K562 (cell line): ENCODE measurements around the gene ANKMY2. TPM values are rescaled to one million over a fixed set of nuclear protein-coding genes. Genes with fewer than 3 reads are reported as not detected.

Experiments
- ATAC-seq: fragments of 200-7000 bp; cut with Tn5 transposase; 3 replicates; pipeline ENCODE4 v1.9.1; 2020; ENCODE audit warnings: moderate library complexity
- BruUV-seq: library from RNA; stranded (reverse); fragments of 400-500 nt; replicated peaks from 2 replicates; lab custom pipeline; 2021; lab: Mats Ljungman, UMichigan
- CTCF ChIA-PET: fragments of 300-600 bp; formaldehyde crosslinking; extraction: SDS; loops from one replicate; lab custom pipeline; 2021; ENCODE audit warnings: low intra/inter-chr PET ratio; lab: Yijun Ruan, JAX
- POLR2A ChIA-PET: fragments of 300-600, 350-650 bp; sonication (Branson Sonifier 250); formaldehyde crosslinking; extraction: SDS; loops from one replicate; lab custom pipeline; 2021; ENCODE audit warnings: antibody characterized with exemption, inconsistent platforms; lab: Yijun Ruan, JAX
- DNase-seq, 4 experiments: peaks; one replicate each; pipeline versions ENCODE4 v3.0.0 to v3.0.0-alpha.2; 2011 to 2018; ENCODE audit warnings: low spot score in 3 of 4, mixed read lengths in 3 of 4; ENCODE audit errors: extremely low read depth in 1 of 4
- FAIRE-seq: peaks from 2 replicates; lab custom pipeline; 2011; peaks lifted over from hg19 to GRCh38; lab: Jason Lieb, UNC
- H2AFZ ChIP-seq: 2 replicates; pipeline ENCODE4 v1.6.0; 2011; ENCODE audit warnings: low read depth, low read length, control low read depth, inconsistent platforms
- H3K27ac ChIP-seq: fragments of 200-600 bp; 3 replicates; pipeline ENCODE4 v1.8.0; 2011; ENCODE audit warnings: low read depth, mild to moderate bottlenecking, control low read depth, inconsistent platforms, low read length, moderate library complexity, mixed read lengths; ENCODE audit errors: extremely low read depth
- H3K27me3 ChIP-seq, 2 experiments: fragments of 300-600 bp in 1 of 2; 2 replicates in 1 of 2; 3 replicates in 1 of 2; pipeline versions ENCODE4 v1.6.0 to v1.8.0; 2011; ENCODE audit warnings: inconsistent platforms in 2 of 2, low read length in 2 of 2, mild to moderate bottlenecking in 1 of 2, mixed read lengths in 1 of 2, moderate library complexity in 1 of 2; ENCODE audit not compliant: control insufficient read depth in 2 of 2, insufficient read depth in 2 of 2
- H3K36me3 ChIP-seq: fragments of 300-600 bp; 3 replicates; pipeline ENCODE4 v1.8.0; 2011; ENCODE audit warnings: mild to moderate bottlenecking, low read length, inconsistent platforms; ENCODE audit not compliant: control insufficient read depth, insufficient read depth
- H3K4me1 ChIP-seq, 2 experiments: fragments of 200-600 bp in 1 of 2; replicated peaks in 1 of 2; 2 replicates in 1 of 2; 3 replicates in 1 of 2; pipeline versions ENCODE4 v1.5.1 to v1.8.0; 2011; ENCODE audit warnings: inconsistent platforms in 2 of 2, low read length in 2 of 2, mild to moderate bottlenecking in 1 of 2, mixed read lengths in 1 of 2, moderate library complexity in 1 of 2; ENCODE audit not compliant: control insufficient read depth in 2 of 2, insufficient read depth in 2 of 2
- H3K4me2 ChIP-seq: 2 replicates; pipeline ENCODE4 v1.6.1; 2011; ENCODE audit warnings: low read length, control low read depth, inconsistent platforms, mixed read lengths; ENCODE audit not compliant: insufficient read depth
- H3K4me3 ChIP-seq: fragments of 200-600 bp; sonication (generic), shearing (Covaris generic); 2 replicates; pipeline ENCODE4 v1.5.1; 2016; ENCODE audit warnings: control low read depth, inconsistent platforms
- H3K79me2 ChIP-seq: fragments of 200-600 bp; 3 replicates; pipeline ENCODE4 v1.8.0; 2011; ENCODE audit warnings: low read length, inconsistent platforms; ENCODE audit not compliant: control insufficient read depth, insufficient read depth
- H3K9ac ChIP-seq, 2 experiments: 2 replicates each; pipeline versions ENCODE4 v1.6.0 to v1.6.1; 2011; ENCODE audit warnings: low read depth in 2 of 2, low read length in 2 of 2, control low read depth in 1 of 2, inconsistent platforms in 1 of 2, mild to moderate bottlenecking in 1 of 2, mixed read lengths in 1 of 2; ENCODE audit not compliant: insufficient read depth in 1 of 2
- H3K9me1 ChIP-seq: one replicate; pipeline ENCODE4 v1.6.0; 2011; ENCODE audit warnings: inconsistent platforms, mild to moderate bottlenecking, low read length, moderate library complexity; ENCODE audit not compliant: control insufficient read depth, insufficient read depth
- H3K9me3 ChIP-seq: replicated peaks from 2 replicates; pipeline ENCODE4 v1.5.1; 2011; ENCODE audit warnings: low read depth, low read length, inconsistent platforms; ENCODE audit not compliant: control insufficient read depth, insufficient read depth
- H4K20me1 ChIP-seq: replicated peaks from 2 replicates; pipeline ENCODE4 v1.6.1; 2011; ENCODE audit warnings: low read length, inconsistent platforms, mixed read lengths; ENCODE audit not compliant: control insufficient read depth, insufficient read depth
- ATF1 ChIP-seq, 2 experiments: fragments of 450-650 bp in 1 of 2; IDR thresholded peaks; 2 replicates each; pipeline ENCODE4 v1.6.1; 2016; ENCODE audit warnings: missing compliant biosample characterization in 1 of 2, missing genetic modification characterization in 1 of 2
- ATF4 ChIP-seq: fragments of 450-650 bp; formaldehyde crosslinking; IDR thresholded peaks from 2 replicates; pipeline ENCODE4 v1.4.0; 2022; ENCODE audit warnings: mild to moderate bottlenecking, moderate library complexity
- ATF7 ChIP-seq: fragments of 450-650 bp; IDR thresholded peaks from 2 replicates; pipeline ENCODE4 v1.7.1; 2014; ENCODE audit warnings: mild to moderate bottlenecking, moderate library complexity
- CBX1 ChIP-seq: sonication (generic); IDR thresholded peaks from 2 replicates; pipeline ENCODE4 v1.6.1; 2016; ENCODE audit warnings: antibody characterized with exemption, low read depth, mild to moderate bottlenecking
- CTBP1 ChIP-seq: fragments of 450-650 bp; IDR thresholded peaks from 2 replicates; pipeline ENCODE4 v1.6.1; 2016; ENCODE audit warnings: borderline replicate concordance
- EHMT2 ChIP-seq: fragments of 450-650 bp; IDR thresholded peaks from 2 replicates; pipeline ENCODE4 v1.6.1; 2018; ENCODE audit warnings: antibody characterized with exemption
- FOXP1 ChIP-seq: sonication (generic); formaldehyde crosslinking; IDR thresholded peaks from 2 replicates; pipeline ENCODE4 v1.8.0; 2022; ENCODE audit warnings: mild to moderate bottlenecking, missing genetic modification reagents
- HDAC3 ChIP-seq: fragments of 450-650 bp; IDR thresholded peaks from 2 replicates; pipeline ENCODE4 v1.6.1; 2018; ENCODE audit warnings: borderline replicate concordance, mild to moderate bottlenecking, moderate library complexity; ENCODE audit not compliant: partially characterized antibody
- KHSRP ChIP-seq: fragments of 450-650 bp; IDR thresholded peaks from 2 replicates; pipeline ENCODE4 v1.6.1; 2017
- NR2C2 ChIP-seq, 2 experiments: fragments of 200-800 bp in 1 of 2; sonication (Bioruptor generic) in 1 of 2; sonication (generic) in 1 of 2; formaldehyde crosslinking in 1 of 2; IDR thresholded peaks; 2 replicates each; pipeline versions ENCODE4 v1.6.1 to v1.8.0; 2016 to 2022; ENCODE audit warnings: mild to moderate bottlenecking in 1 of 2, missing compliant biosample characterization in 1 of 2, missing genetic modification characterization in 1 of 2, missing genetic modification reagents in 1 of 2
- PHTF2 ChIP-seq: fragments of 250-450 bp; sonication (Bioruptor Pico); IDR thresholded peaks from 2 replicates; pipeline ENCODE4 v1.5.0; 2021; ENCODE audit warnings: mild to moderate bottlenecking
- PML ChIP-seq: IDR thresholded peaks from 2 replicates; pipeline ENCODE4 v1.6.1; 2012; ENCODE audit warnings: low read length, inconsistent platforms
- POLR2AphosphoS2 ChIP-seq: IDR thresholded peaks from 2 replicates; pipeline ENCODE4 v1.6.1; 2012; ENCODE audit warnings: low read length, improper control_type of control experiment
- POLR2H ChIP-seq: IDR thresholded peaks from 2 replicates; pipeline ENCODE4 v1.6.1; 2016; ENCODE audit warnings: missing genetic modification characterization, low read depth, mild to moderate bottlenecking, control low read depth, missing compliant biosample characterization, moderate library complexity
- SLC30A9 ChIP-seq: fragments of 250-450 bp; sonication (Bioruptor Pico); IDR thresholded peaks from 2 replicates; pipeline ENCODE4 v1.8.0; 2022; ENCODE audit warnings: mild to moderate bottlenecking, moderate library complexity
- ZBED1 ChIP-seq: IDR thresholded peaks from 2 replicates; pipeline ENCODE4 v1.6.1; 2014
- ZBTB5 ChIP-seq: fragments of 450-650 bp; IDR thresholded peaks from 2 replicates; pipeline ENCODE4 v1.6.1; 2017; ENCODE audit warnings: antibody characterized with exemption
- ZKSCAN3 ChIP-seq: fragments of 250-450 bp; sonication (Bioruptor Pico); IDR thresholded peaks from 2 replicates; pipeline ENCODE4 v1.4.0; 2020
- ZNF175 ChIP-seq: fragments of 200-800 bp; sonication (Bioruptor generic); IDR thresholded peaks from 2 replicates; pipeline ENCODE4 v1.6.1; 2016; ENCODE audit warnings: low read depth, mild to moderate bottlenecking, missing genetic modification characterization, missing compliant biosample characterization
- ZNF212 ChIP-seq: fragments of 450-650 bp; formaldehyde crosslinking; IDR thresholded peaks from 2 replicates; pipeline ENCODE4 v1.4.0; 2020; ENCODE audit warnings: mild to moderate bottlenecking
- ZNF583 ChIP-seq: fragments of 250-450 bp; sonication (Bioruptor Pico); IDR thresholded peaks from 2 replicates; pipeline ENCODE4 v1.4.0; 2020
- WGBS: fragments of 100-300 bp; shearing (Covaris generic); methylation state at CpG from one replicate; pipeline ENCODE4 v1.1.6; 2016; ENCODE audit warnings: low coverage, mixed read lengths; ENCODE audit not compliant: insufficient coverage; ENCODE audit errors: missing lambda C conversion rate; 5-methylcytosine and 5-hydroxymethylcytosine counted together
- in situ Hi-C: fragments of 300-500 bp; cut with MboI; formaldehyde crosslinking; loops from 4 replicates; pipeline ENCODE4 v1.15.0; 2018; ENCODE audit warnings: inconsistent platforms, mixed read lengths
- intact Hi-C: fragments of 100-400 bp; cut with micrococcal nuclease; formaldehyde crosslinking; loops from 2 replicates; pipeline ENCODE4 v1.14.2; 2022
- polyA plus RNA-seq, 8 experiments: library from polyadenylated mRNA; depleted of rRNA in 4 of 8; stranded (reverse) in 5 of 8; unstranded in 3 of 8; fragments of >200 nt; fragmentation: Nextera tagmentation in 2 of 8; fragmentation: Illumina TruSeq in 1 of 8; extraction: Ambion mirVana in 2 of 8; extraction: Trizol in 1 of 8; gene quantifications; 2 replicates each; pipeline versions ENCODE4 v1.2.1 to v1.2.3, GENCODE V29; 2011 to 2014; ENCODE audit warnings: inconsistent platforms in 1 of 8, missing spikeins in 1 of 8
- total RNA-seq, 7 experiments: library from RNA; depleted of rRNA in 6 of 7; stranded (reverse); fragments of >200 nt in 6 of 7; fragmentation: Illumina TruSeq in 2 of 7; extraction: Trizol in 2 of 7; gene quantifications; 2 replicates each; pipeline versions ENCODE4 v1.2.1 to v1.2.3, GENCODE V29; 2011 to 2021; ENCODE audit warnings: low replicate concordance in 1 of 7

ANKMY2 gene
- total and polyA plus RNA-seq, 9 of the 15 experiments (the other 6 are each of a cell fraction or from before 2014, with no cell fraction given) = 38.9 to 71.5 (median 48.8) TPM

GRCh38 chr7:16644636-16645592 lies 640 bp downstream of the ANKMY2 start:
- peak overlapping the region; percentile 96 for H3K27ac ChIP-seq
- intact Hi-C loops (loop anchor here (2.0 to 5.0 kb wide), 5 partner anchors 14 to 384 kb away; partner anchors contain the start of genes CRPPA and TSPAN13), in situ Hi-C loops (no loop called here)
- peak overlapping the region; percentile 88 for H3K4me2 ChIP-seq
- H3K9me3 ChIP-seq = no peaks in the 10 kb centered on the region
- peaks cover 95% of the 10 kb centered on the region for H3K79me2 ChIP-seq
- 1% methylated on average over 51 of the region's 57 CpGs for WGBS
- ChIA-PET POLR2A (interaction anchor here (0.7 to 5.0 kb wide), 14 partner anchors 11 to 507 kb away, joined by 3 to 64 read pairs (median 3); partner anchors contain the start of genes CRPPA and SOSTDC1), CTCF (no interaction called here)
- BruUV-seq = TSS peak; percentile 47
- H2AFZ ChIP-seq = peak overlapping the region; percentile 93
- H3K4me3 ChIP-seq = peak overlapping the region; percentile 90
- peak overlapping the region; percentile 85 to 98 for H3K9ac ChIP-seq
- peaks cover 8 to 31% of the 10 kb centered on the region in 2 experiments; a peak in 4 of 5 replicates for H3K4me1 ChIP-seq
- H3K36me3 ChIP-seq = peaks cover 58% of the 10 kb centered on the region
- H3K27me3 ChIP-seq = no peaks in the 10 kb centered on the region
- DNase-seq (peak; percentile 62 to 91 (median 74)), FAIRE-seq (peak; percentile 80), ATAC-seq (peak; percentile 77)
- no peaks in the 10 kb centered on the region for H3K9me1 ChIP-seq
- peaks cover 16% of the 10 kb centered on the region for H4K20me1 ChIP-seq
- TF ChIP-seq PML (peak; percentile 21; the same call in 1 of the 2 replicates), POLR2AphosphoS2 (no peak), FOXP1 (CRISPR knock-in tag) (0 out of 2 replicates have a peak, but pooled peaks have one; percentile 58), EHMT2 (no peak), HDAC3 (no peak), CBX1 (0 out of 2 replicates have a peak, but pooled peaks have one; percentile 23), ZNF212 (CRISPR knock-in tag) (no peak), ZKSCAN3 (no peak), ZBTB5 (no peak), SLC30A9 (CRISPR knock-in tag) (no peak), ATF1 (CRISPR knock-in tag; IDR thresholded peaks at IDR 0.05) (no peak), ATF1 (tag; IDR thresholded peaks at IDR 0.05) (peak; percentile 59; the same call in 1 of the 2 replicates), CTBP1 (peak; percentile 68), ATF4 (CRISPR knock-in tag) (0 out of 2 replicates have a peak, but pooled peaks have one; percentile 17), POLR2H (no peak), ATF7 (no peak; the same call in 1 of the 2 replicates), ZBED1 (no peak), PHTF2 (no peak), NR2C2 (CRISPR knock-in tag; IDR thresholded peaks at IDR 0.05) (peak; percentile 50; the same call in 1 of the 2 replicates), NR2C2 (tag; IDR thresholded peaks at IDR 0.05) (peak; percentile 72), KHSRP (no peak), ZNF583 (CRISPR knock-in tag) (no peak), ZNF175 (CRISPR knock-in tag) (no peak)
